Right atrium auricular region (tissue), 2 donors: Measurements from ENCODE around the gene TMEFF2. TPM values are rescaled to one million over a fixed set of nuclear protein-coding genes. Genes with fewer than 3 reads are reported as not detected.

ENCODE experiments used
- DNase-seq: peaks from one replicate; pipeline ENCODE4 v3.0.0-alpha.2; 2019; ENCODE audit warnings: low spot score
- H3K27ac ChIP-seq, 2 donors: fragments of 200-600 bp; sonication (generic); 1 replicate in 1 of 2; 2 replicates in 1 of 2; pipeline ENCODE4 v1.5.1; 2016 to 2019
- H3K27me3 ChIP-seq, 2 donors: fragments of 200-600 bp; sonication (generic); one replicate each; pipeline versions ENCODE4 v1.5.1 to v1.6.0; 2017 to 2019
- H3K36me3 ChIP-seq: fragments of 200-600 bp; sonication (generic); one replicate; pipeline ENCODE4 v1.5.1; 2016
- H3K4me1 ChIP-seq, 2 donors: fragments of 200-600 bp; sonication (generic); one replicate each; pipeline versions ENCODE4 v1.5.1 to v1.6.0; 2017 to 2019
- H3K4me3 ChIP-seq, 2 donors: fragments of 200-600 bp; sonication (generic); 1 replicate in 1 of 2; 2 replicates in 1 of 2; pipeline ENCODE4 v1.5.1; 2017 to 2019; ENCODE audit warnings: mild to moderate bottlenecking in 1 of 2, moderate library complexity in 1 of 2
- H3K9me3 ChIP-seq, 2 donors: fragments of 200-600 bp; sonication (generic); one replicate each; pipeline ENCODE4 v1.5.1; 2019
- CTCF ChIP-seq, 2 donors: fragments of 200-600 bp; sonication (generic); IDR thresholded peaks; one replicate each; pipeline ENCODE4 v1.5.1; 2019; ENCODE audit warnings: antibody characterized with exemption in 2 of 2
- total RNA-seq, 2 donors: library from RNA; depleted of rRNA; stranded (reverse); fragments of >200 nt; gene quantifications; one replicate each; pipeline ENCODE4 v1.1.0, GENCODE V29; 2016

The TMEFF2 gene
- total RNA-seq, 2 donors from 2014 or later = 0.56 TPM; not detected in 1

GRCh38 chr2:192067631-192068030 is 127.1 kb downstream of the TMEFF2 start:
- no peaks in the 10 kb centered on the region for H3K36me3 ChIP-seq
- DNase-seq = no peak
- no peak for TF ChIP-seq CTCF (IDR thresholded peaks at IDR 0.05)
- H3K4me3 ChIP-seq = no peak overlapping the region
- H3K9me3 ChIP-seq = no peaks in the 10 kb centered on the region
- H3K4me1 ChIP-seq = no peaks in the 10 kb centered on the region
- H3K27ac ChIP-seq = no peak overlapping the region
- no peaks in the 10 kb centered on the region for H3K27me3 ChIP-seq

- H3K27ac ChIP-seq = no peak overlapping the region
- H3K4me1 ChIP-seq = no peaks in the 10 kb centered on the region
- no peaks in the 10 kb centered on the region for H3K27me3 ChIP-seq
- TF ChIP-seq CTCF (IDR thresholded peaks at IDR 0.05) = no peak
- no peaks in the 10 kb centered on the region for H3K9me3 ChIP-seq
- DNase-seq = no peak
- no peaks in the 10 kb centered on the region for H3K36me3 ChIP-seq
- H3K4me3 ChIP-seq = no peak overlapping the region
Observed at GRCh38 chr2:192064459-192064858, 130.3 kb downstream of the TMEFF2 start.

DNA sequence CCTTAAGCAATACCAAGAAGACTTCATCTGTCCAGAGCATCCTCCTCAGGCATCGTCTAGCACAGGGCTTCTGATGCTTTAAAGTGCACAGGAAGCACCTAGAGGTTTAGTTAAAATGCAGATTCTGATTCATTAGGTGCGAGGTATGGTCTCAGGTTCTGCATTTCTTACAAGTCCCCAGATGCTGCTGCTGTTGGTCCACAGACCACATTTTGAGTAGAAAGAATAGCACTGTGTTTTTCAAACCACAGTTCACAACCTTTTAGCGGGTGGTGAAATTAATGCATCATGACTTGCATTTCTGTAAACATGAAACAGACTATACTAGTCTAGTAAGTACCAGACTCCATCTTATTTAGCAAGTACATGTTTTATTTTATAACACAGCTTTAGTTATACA is 134.6 kb downstream of the TMEFF2 start:
- Histone ChIP-seq H3K27me3 (no peaks in the 10 kb centered on the region), H3K4me1 (no peaks in the 10 kb centered on the region), H3K4me3 (no peak overlapping the region), H3K36me3 (no peaks in the 10 kb centered on the region), H3K27ac (no peak overlapping the region), H3K9me3 (no peaks in the 10 kb centered on the region)
- DNase-seq = no peak
- no peak for TF ChIP-seq CTCF (IDR thresholded peaks at IDR 0.05)

DNA sequence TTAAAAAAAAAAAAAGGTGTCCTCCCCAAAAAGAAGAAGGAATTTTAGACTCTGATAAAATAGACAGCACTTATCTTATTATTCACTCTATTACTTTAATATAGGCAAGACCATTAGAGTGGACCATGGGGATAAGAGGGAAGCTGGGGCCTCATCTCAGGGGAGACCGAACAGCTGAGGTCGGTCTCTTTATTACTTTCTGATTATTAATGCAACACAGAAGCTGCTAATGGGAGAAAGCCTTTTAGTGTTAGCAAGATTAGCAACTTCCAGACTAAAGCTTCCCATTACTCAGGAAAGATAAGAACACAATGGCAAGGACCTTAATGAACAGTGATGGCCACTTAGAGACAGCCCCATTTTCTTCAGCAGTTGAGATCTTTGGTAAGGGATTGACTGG is 135.5 kb downstream of the TMEFF2 start:
- Histone ChIP-seq H3K36me3 (no peaks in the 10 kb centered on the region), H3K27ac (no peak overlapping the region), H3K9me3 (no peaks in the 10 kb centered on the region), H3K4me1 (no peaks in the 10 kb centered on the region), H3K4me3 (no peak overlapping the region), H3K27me3 (no peaks in the 10 kb centered on the region)
- TF ChIP-seq CTCF (IDR thresholded peaks at IDR 0.05) = no peak
- no peak for DNase-seq

- no peak for DNase-seq
- no peaks in the 10 kb centered on the region for H3K9me3 ChIP-seq
- H3K4me3 ChIP-seq = no peak overlapping the region
- H3K4me1 ChIP-seq = no peaks in the 10 kb centered on the region
- TF ChIP-seq CTCF (IDR thresholded peaks at IDR 0.05) = no peak
- no peaks in the 10 kb centered on the region for H3K27me3 ChIP-seq
- H3K27ac ChIP-seq = no peak overlapping the region
- no peaks in the 10 kb centered on the region for H3K36me3 ChIP-seq
Observed at GRCh38 chr2:192053921-192054320, 140.8 kb downstream of the TMEFF2 start.

DNA sequence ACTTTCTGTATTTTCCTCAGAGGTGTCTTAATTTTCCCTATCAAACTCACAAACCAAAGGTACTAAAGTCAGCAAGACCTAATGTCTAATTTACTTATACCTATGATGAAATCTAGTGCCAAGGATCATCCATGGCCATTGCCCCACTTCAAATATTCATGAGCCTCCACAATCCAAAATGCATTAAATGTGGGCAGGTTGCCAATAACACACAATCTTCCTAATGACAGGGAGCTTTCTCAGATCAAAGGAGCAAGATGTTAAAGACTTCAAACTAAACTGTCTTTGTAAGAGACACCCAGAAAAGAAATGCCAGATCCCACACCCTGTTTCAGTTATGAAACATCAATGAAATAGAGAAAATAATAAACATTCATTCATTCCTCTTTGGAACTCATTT is 143.2 kb downstream of the TMEFF2 start:
- Histone ChIP-seq H3K36me3 (no peaks in the 10 kb centered on the region), H3K4me3 (no peak overlapping the region), H3K4me1 (no peaks in the 10 kb centered on the region), H3K27ac (no peak overlapping the region), H3K27me3 (no peaks in the 10 kb centered on the region), H3K9me3 (no peaks in the 10 kb centered on the region)
- no peak for TF ChIP-seq CTCF (IDR thresholded peaks at IDR 0.05)
- DNase-seq = no peak
